Small intestine (tissue), 7 donors: ENCODE results near the gene P2RY6. TPM values are rescaled to one million over a fixed set of nuclear protein-coding genes. Genes with fewer than 3 reads are reported as not detected.

Experiments used
- DNase-seq, 2 donors: peaks; one replicate each; pipeline versions ENCODE4 v3.0.0 to v3.0.0-alpha.2; 2013
- FAIRE-seq: peaks from 2 replicates; lab custom pipeline; 2012; peaks lifted over from hg19 to GRCh38; lab: Jason Lieb, UNC
- H3K27ac ChIP-seq, 3 donors: one replicate each; pipeline ENCODE4 v1.5.1; 2013; ENCODE audit warnings: low read length in 2 of 3, mild to moderate bottlenecking in 2 of 3, control low read depth in 1 of 3, inconsistent platforms in 1 of 3, low read depth in 1 of 3, moderate library complexity in 1 of 3
- H3K27me3 ChIP-seq, 3 donors: one replicate each; pipeline ENCODE4 v1.6.1; 2013; ENCODE audit warnings: low read length in 3 of 3, inconsistent platforms in 1 of 3; ENCODE audit not compliant: control insufficient read depth in 3 of 3, insufficient read depth in 3 of 3
- H3K36me3 ChIP-seq, 3 donors: one replicate each; pipeline ENCODE4 v1.6.1; 2013; ENCODE audit warnings: low read length in 3 of 3, inconsistent platforms in 1 of 3, low read depth in 1 of 3, mild to moderate bottlenecking in 1 of 3, moderate library complexity in 1 of 3; ENCODE audit not compliant: control insufficient read depth in 3 of 3, insufficient read depth in 2 of 3
- H3K4me1 ChIP-seq, 3 donors: one replicate each; pipeline ENCODE4 v1.6.1; 2013; ENCODE audit warnings: low read length in 2 of 3, inconsistent platforms in 1 of 3, low read depth in 1 of 3, mild to moderate bottlenecking in 1 of 3, moderate library complexity in 1 of 3; ENCODE audit not compliant: control insufficient read depth in 3 of 3, insufficient read depth in 2 of 3
- H3K4me3 ChIP-seq, 3 donors: one replicate each; pipeline ENCODE4 v1.5.1; 2013; ENCODE audit warnings: low read length in 3 of 3, control low read depth in 1 of 3, inconsistent platforms in 1 of 3, low read depth in 1 of 3, mild to moderate bottlenecking in 1 of 3, moderate library complexity in 1 of 3
- H3K9me3 ChIP-seq, 2 donors: one replicate each; pipeline ENCODE4 v1.6.1; 2013; ENCODE audit warnings: low read depth in 1 of 2, low read length in 1 of 2; ENCODE audit not compliant: control insufficient read depth in 2 of 2, insufficient read depth in 1 of 2
- WGBS, 3 donors: extraction: QIAGEN DNeasy Blood & Tissue Kit; methylation state at CpG; one replicate each; pipeline ENCODE4 v1.1.7; 2013; 5-methylcytosine and 5-hydroxymethylcytosine counted together
- polyA plus RNA-seq, 4 donors: library from polyadenylated mRNA; stranded (reverse) in 3 of 4; unstranded in 1 of 4; fragments of 200-250 nt in 3 of 4; fragments of 120-200 nt in 1 of 4; gene quantifications; one replicate each; pipeline versions ENCODE4 v1.2.1 to v1.2.3, GENCODE V29; 2013
- donor health status: healthy with polysubstance abuse.
- donor health status: control.
- donor health status: control.
- donor health status: Bipolar disorder and iron deficiency.
- donor health status: healthy.

P2RY6 gene
- polyA plus RNA-seq, 4 donors = 0.67 to 46.0 (median 3.1) TPM

- 54 to 70% (median 67%) methylated on average over 10 of the region's 10 CpGs for WGBS, 3 donors
- no peak for FAIRE-seq
- H3K27me3 ChIP-seq = no peaks in the 10 kb centered on the region
- H3K4me1 ChIP-seq = peaks cover 0 to 69% (median 9%) of the 10 kb centered on the region in 3 donors
- H3K27ac ChIP-seq = peak overlapping the region in 2 of 3 donors; percentile 66 to 71
- no peak for DNase-seq
- H3K4me3 ChIP-seq = no peak overlapping the region
- no peaks in the 10 kb centered on the region for H3K9me3 ChIP-seq
- peaks cover 0 to 85% (median 0%) of the 10 kb centered on the region in 3 donors for H3K36me3 ChIP-seq
Measured at GRCh38 chr11:73320763-73321603, 48.8 kb downstream of the P2RY6 start.

DNA sequence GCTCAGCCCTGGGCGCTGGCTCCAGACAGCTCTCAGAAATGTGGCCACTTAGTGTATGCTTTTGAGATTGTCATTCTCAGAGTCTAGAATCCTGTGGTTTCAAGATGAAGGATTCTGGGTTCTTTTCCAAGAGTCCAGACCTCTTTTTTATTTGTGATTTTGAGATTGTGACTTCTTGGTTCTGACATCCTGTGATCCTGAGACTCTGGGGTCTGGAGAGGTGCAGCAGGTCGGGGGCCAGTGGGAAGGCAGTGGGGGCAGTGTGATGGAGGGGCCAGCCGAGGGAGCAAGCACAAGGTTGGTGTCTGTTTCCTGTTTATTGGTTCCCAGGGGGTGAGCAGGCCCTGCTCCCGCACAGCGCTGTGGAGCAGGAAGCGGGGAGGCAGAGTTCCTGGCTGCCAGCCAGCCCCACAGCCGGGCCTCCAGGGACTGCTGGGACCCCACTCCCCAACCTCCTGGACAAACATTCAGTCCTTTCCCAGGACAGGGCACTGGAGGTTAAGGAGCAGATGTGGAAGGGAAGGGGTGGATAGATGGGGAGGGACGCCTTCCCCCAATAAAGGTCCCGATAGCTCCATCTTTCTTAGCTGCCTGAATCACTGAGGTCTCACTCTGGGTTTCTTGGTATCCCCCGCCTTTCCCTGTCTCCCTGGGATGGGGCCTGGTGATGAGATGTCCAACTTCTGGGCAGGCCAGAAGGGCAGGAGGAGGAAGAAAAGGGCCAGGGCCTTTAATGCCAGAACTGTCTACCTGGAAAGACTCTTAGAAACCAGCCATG, 49.7 kb downstream of the P2RY6 start:
- H3K27me3 ChIP-seq = no peaks in the 10 kb centered on the region
- peak overlapping the region in 2 of 3 donors; percentile 66 to 82 for H3K27ac ChIP-seq
- peaks cover 0 to 87% (median 0%) of the 10 kb centered on the region in 3 donors for H3K36me3 ChIP-seq
- FAIRE-seq (no peak), DNase-seq (peak in 1 of 2 donors; percentile 71)
- H3K9me3 ChIP-seq = no peaks in the 10 kb centered on the region
- no peak overlapping the region for H3K4me3 ChIP-seq
- H3K4me1 ChIP-seq = peaks cover 0 to 61% (median 9%) of the 10 kb centered on the region in 3 donors
- WGBS, 3 donors = 31 to 43% (median 41%) methylated on average over 10 of the region's 10 CpGs

DNA sequence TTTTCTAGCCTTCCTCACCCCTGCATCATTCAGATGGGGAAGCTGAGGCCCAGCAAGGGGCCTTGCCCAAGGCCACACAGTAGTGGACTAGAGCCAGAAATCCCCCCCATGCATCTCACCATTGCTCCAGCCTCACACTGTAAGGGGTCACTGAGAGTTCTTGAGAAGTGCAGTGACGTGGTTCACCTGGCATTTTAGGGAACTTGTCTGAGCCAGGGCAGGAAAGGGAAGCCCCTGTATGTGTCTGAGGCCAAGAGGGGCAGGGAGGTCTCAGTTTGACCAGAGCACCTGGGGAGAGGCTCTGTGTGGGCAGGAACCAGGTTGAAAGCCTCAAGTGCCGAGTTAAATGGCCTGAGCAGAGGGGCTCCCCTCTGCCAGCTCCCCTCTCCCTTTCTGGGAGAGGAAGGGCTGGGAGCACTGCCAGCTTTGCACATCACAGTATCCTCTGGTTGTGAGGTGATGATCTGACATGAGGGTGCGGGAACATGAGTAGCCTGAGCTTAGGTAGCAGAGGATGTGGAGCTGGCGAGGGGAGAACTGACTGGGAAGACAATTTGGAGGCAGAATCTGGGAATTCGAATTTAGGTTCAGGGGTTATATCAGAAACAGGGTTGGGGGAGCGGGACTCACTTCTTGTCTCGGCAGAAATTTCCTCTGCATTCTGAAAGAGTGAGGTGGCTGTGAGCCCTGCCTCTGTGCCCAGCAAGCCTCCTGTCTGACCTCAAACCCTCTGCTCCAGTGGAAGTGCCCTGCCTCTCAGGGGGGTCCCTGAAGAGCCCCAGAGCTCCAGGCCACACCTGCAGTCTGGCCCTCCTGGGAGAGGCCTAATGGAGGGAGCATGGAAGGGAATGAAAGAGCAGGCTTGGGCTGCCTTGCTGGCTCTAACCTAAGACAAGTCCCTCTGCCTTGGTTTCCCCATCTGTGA, 50.5 kb downstream of the P2RY6 start:
- H3K27me3 ChIP-seq = no peaks in the 10 kb centered on the region
- peaks cover 0 to 87% (median 0%) of the 10 kb centered on the region in 3 donors for H3K36me3 ChIP-seq
- FAIRE-seq (no peak), DNase-seq (no peak)
- no peak overlapping the region for H3K4me3 ChIP-seq
- H3K9me3 ChIP-seq = no peaks in the 10 kb centered on the region
- H3K27ac ChIP-seq = peak overlapping the region in 2 of 3 donors; percentile 66 to 82
- peaks cover 0 to 58% (median 6%) of the 10 kb centered on the region in 3 donors for H3K4me1 ChIP-seq
- 64 to 82% (median 73%) methylated on average over 7 of the region's 7 CpGs for WGBS, 3 donors

GRCh38 chr11:73323464-73323863, 51.3 kb downstream of the P2RY6 start:
- 48 to 69% (median 62%) methylated on average over 13 to 14 of the region's 14 CpGs for WGBS, 3 donors
- Histone ChIP-seq H3K27me3 (no peaks in the 10 kb centered on the region), H3K27ac (peak overlapping the region in 2 of 3 donors; percentile 66 to 82), H3K9me3 (no peaks in the 10 kb centered on the region), H3K36me3 (peaks cover 0 to 85% (median 0%) of the 10 kb centered on the region in 3 donors), H3K4me1 (peaks cover 0 to 62% (median 5%) of the 10 kb centered on the region in 3 donors), H3K4me3 (no peak overlapping the region)
- peak in 1 of 2 donors; percentile 49 for DNase-seq
- no peak for FAIRE-seq

DNA sequence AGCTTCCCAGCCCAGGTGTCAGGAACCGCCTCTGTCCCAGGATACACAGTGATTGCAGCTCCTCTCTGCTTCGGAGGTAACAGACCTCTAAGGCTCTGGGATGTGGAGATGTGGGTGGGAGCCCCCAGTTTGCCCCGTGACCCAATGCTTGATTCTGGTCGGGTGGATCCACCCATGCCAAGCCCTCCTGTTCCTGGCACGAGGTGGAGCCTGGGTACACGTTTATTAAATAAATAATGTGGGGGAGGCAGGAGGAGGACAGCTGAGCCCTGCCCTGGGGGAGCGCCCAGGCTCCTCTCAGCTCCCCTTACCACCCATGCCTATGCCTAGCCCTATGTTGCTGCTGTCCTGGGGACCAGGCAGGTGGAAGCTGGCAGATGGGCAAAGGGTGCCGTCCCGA, 52.0 kb downstream of the P2RY6 start:
- DNase-seq (no peak), FAIRE-seq (no peak)
- 62 to 71% (median 69%) methylated on average over 9 of the region's 9 CpGs for WGBS, 3 donors
- H3K4me3 ChIP-seq = no peak overlapping the region
- H3K27me3 ChIP-seq = no peaks in the 10 kb centered on the region
- peaks cover 0 to 87% (median 0%) of the 10 kb centered on the region in 3 donors for H3K36me3 ChIP-seq
- peaks cover 0 to 68% (median 5%) of the 10 kb centered on the region in 3 donors for H3K4me1 ChIP-seq
- peak overlapping the region in 2 of 3 donors; percentile 66 to 82 for H3K27ac ChIP-seq
- no peaks in the 10 kb centered on the region for H3K9me3 ChIP-seq

DNA sequence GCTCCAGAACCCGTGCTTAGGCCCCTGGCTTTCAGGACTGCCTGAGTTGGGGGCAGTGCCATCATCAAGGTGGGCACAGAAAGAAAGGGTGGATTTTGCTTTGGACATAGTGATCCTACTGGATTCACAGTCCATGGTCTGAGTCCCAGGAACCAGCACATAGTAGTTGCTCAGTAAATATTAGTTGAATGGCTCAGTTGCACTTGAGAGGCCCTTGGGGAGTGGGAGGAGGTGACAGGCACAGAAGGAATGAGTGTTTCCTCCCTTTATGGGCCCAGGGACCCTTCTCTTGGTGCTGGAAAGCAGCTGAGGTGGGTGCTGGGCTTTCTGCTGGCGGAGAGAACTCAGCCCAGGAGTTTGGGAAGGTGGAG, 52.5 kb downstream of the P2RY6 start:
- WGBS, 3 donors = 84 to 90% (median 87%) methylated on average over 2 of the region's 2 CpGs
- no peak for DNase-seq
- Histone ChIP-seq H3K27ac (peak overlapping the region in 2 of 3 donors; percentile 66 to 82), H3K9me3 (no peaks in the 10 kb centered on the region), H3K36me3 (peaks cover 0 to 83% (median 0%) of the 10 kb centered on the region in 3 donors), H3K4me3 (no peak overlapping the region), H3K27me3 (no peaks in the 10 kb centered on the region), H3K4me1 (peaks cover 0 to 68% (median 5%) of the 10 kb centered on the region in 3 donors)
- FAIRE-seq = no peak

GRCh38 chr11:73325036-73325981, 53.2 kb downstream of the P2RY6 start:
- Histone ChIP-seq H3K36me3 (peaks cover 0 to 78% (median 0%) of the 10 kb centered on the region in 3 donors), H3K27ac (peak overlapping the region in 2 of 3 donors; percentile 66 to 82), H3K9me3 (no peaks in the 10 kb centered on the region), H3K4me1 (peaks cover 0 to 71% (median 5%) of the 10 kb centered on the region in 3 donors), H3K4me3 (no peak overlapping the region), H3K27me3 (no peaks in the 10 kb centered on the region)
- FAIRE-seq = no peak
- no peak for DNase-seq
- WGBS, 3 donors = 62 to 85% (median 73%) methylated on average over 13 of the region's 13 CpGs
